GM12878 (cell line): ENCODE results near the gene MKNK1. TPM values are rescaled to one million over a fixed set of nuclear protein-coding genes. Genes with fewer than 3 reads are reported as not detected.

Experiments used
- BCL3 ChIP-seq: IDR thresholded peaks from 2 replicates; pipeline ENCODE4 v1.6.1; 2011; ENCODE audit warnings: borderline replicate concordance, low read depth, mild to moderate bottlenecking, moderate library complexity, low read length; ENCODE audit not compliant: insufficient read depth, poor library complexity, severe bottlenecking
- KLF5 ChIP-seq: fragments of 450-650 bp; IDR thresholded peaks from 2 replicates; pipeline ENCODE4 v1.6.1; 2014; ENCODE audit warnings: mild to moderate bottlenecking; ENCODE audit not compliant: partially characterized antibody
- PKNOX1 ChIP-seq: fragments of 450-650 bp; IDR thresholded peaks from 2 replicates; pipeline ENCODE4 v1.6.1; 2016; ENCODE audit warnings: mild to moderate bottlenecking
- SRF ChIP-seq, 2 experiments: IDR thresholded peaks; 2 replicates each; pipeline ENCODE4 v1.6.1; 2011; ENCODE audit warnings: low read depth in 2 of 2, low read length in 2 of 2, mild to moderate bottlenecking in 1 of 2, moderate library complexity in 1 of 2
- polyA plus RNA-seq, 11 experiments: library from polyadenylated mRNA; depleted of rRNA in 4 of 11; unstranded in 6 of 11; stranded (reverse) in 5 of 11; fragments of >200 nt; fragmentation: Nextera tagmentation in 4 of 11; fragmentation: Illumina TruSeq in 1 of 11; extraction: Ambion mirVana in 4 of 11; extraction: Trizol in 1 of 11; gene quantifications; 1 replicate in 1 of 11; 2 replicates in 10 of 11; pipeline versions ENCODE4 v1.2.1 to v1.2.3, GENCODE V29; 2011 to 2016; ENCODE audit warnings: inconsistent platforms in 2 of 11, missing spikeins in 2 of 11, low read depth in 1 of 11
- total RNA-seq, 4 experiments: library from RNA; depleted of rRNA in 3 of 4; stranded (reverse); fragments of >200 nt in 3 of 4; fragmentation: Illumina TruSeq in 1 of 4; extraction: Trizol in 1 of 4; gene quantifications; 2 replicates each; pipeline versions ENCODE4 v1.2.1 to v1.2.3, GENCODE V29; 2013 to 2021
- TF ChIP-seq, protein P1 (sequence below): fragments of 450-650 bp; IDR thresholded peaks from 2 replicates; pipeline ENCODE4 v1.6.1; 2016; ENCODE audit warnings: mild to moderate bottlenecking, moderate library complexity, borderline replicate concordance
- TF ChIP-seq, protein P2 (sequence below): IDR thresholded peaks from 2 replicates; pipeline ENCODE4 v1.6.1; 2011; ENCODE audit warnings: low read depth, low read length, improper control_type of control experiment, borderline replicate concordance
- TF ChIP-seq, protein P3 (sequence below): fragments of 450-650 bp; formaldehyde crosslinking; IDR thresholded peaks from 2 replicates; pipeline ENCODE4 v1.5.0; 2022; ENCODE audit warnings: mild to moderate bottlenecking, missing genetic modification characterization

MKNK1 gene
- total and polyA plus RNA-seq, 10 of the 15 experiments (the other 5 are each of a cell fraction or from before 2014, with no cell fraction given) = 13.7 to 29.9 (median 26.5) TPM

- TF ChIP-seq, protein P1, sequence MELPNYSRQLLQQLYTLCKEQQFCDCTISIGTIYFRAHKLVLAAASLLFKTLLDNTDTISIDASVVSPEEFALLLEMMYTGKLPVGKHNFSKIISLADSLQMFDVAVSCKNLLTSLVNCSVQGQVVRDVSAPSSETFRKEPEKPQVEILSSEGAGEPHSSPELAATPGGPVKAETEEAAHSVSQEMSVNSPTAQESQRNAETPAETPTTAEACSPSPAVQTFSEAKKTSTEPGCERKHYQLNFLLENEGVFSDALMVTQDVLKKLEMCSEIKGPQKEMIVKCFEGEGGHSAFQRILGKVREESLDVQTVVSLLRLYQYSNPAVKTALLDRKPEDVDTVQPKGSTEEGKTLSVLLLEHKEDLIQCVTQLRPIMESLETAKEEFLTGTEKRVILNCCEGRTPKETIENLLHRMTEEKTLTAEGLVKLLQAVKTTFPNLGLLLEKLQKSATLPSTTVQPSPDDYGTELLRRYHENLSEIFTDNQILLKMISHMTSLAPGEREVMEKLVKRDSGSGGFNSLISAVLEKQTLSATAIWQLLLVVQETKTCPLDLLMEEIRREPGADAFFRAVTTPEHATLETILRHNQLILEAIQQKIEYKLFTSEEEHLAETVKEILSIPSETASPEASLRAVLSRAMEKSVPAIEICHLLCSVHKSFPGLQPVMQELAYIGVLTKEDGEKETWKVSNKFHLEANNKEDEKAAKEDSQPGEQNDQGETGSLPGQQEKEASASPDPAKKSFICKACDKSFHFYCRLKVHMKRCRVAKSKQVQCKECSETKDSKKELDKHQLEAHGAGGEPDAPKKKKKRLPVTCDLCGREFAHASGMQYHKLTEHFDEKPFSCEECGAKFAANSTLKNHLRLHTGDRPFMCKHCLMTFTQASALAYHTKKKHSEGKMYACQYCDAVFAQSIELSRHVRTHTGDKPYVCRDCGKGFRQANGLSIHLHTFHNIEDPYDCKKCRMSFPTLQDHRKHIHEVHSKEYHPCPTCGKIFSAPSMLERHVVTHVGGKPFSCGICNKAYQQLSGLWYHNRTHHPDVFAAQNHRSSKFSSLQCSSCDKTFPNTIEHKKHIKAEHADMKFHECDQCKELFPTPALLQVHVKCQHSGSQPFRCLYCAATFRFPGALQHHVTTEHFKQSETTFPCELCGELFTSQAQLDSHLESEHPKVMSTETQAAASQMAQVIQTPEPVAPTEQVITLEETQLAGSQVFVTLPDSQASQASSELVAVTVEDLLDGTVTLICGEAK = no peak
- TF ChIP-seq KLF5 (no peak), PKNOX1 (no peak), SRF (IDR thresholded peaks at IDR 0.05; ENCODE audit: low read depth in 2 of 2, low read length in 2 of 2) (no peak), BCL3 (no peak)
- TF ChIP-seq, protein P2, sequence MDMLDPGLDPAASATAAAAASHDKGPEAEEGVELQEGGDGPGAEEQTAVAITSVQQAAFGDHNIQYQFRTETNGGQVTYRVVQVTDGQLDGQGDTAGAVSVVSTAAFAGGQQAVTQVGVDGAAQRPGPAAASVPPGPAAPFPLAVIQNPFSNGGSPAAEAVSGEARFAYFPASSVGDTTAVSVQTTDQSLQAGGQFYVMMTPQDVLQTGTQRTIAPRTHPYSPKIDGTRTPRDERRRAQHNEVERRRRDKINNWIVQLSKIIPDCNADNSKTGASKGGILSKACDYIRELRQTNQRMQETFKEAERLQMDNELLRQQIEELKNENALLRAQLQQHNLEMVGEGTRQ = no peak
- TF ChIP-seq, protein P3, sequence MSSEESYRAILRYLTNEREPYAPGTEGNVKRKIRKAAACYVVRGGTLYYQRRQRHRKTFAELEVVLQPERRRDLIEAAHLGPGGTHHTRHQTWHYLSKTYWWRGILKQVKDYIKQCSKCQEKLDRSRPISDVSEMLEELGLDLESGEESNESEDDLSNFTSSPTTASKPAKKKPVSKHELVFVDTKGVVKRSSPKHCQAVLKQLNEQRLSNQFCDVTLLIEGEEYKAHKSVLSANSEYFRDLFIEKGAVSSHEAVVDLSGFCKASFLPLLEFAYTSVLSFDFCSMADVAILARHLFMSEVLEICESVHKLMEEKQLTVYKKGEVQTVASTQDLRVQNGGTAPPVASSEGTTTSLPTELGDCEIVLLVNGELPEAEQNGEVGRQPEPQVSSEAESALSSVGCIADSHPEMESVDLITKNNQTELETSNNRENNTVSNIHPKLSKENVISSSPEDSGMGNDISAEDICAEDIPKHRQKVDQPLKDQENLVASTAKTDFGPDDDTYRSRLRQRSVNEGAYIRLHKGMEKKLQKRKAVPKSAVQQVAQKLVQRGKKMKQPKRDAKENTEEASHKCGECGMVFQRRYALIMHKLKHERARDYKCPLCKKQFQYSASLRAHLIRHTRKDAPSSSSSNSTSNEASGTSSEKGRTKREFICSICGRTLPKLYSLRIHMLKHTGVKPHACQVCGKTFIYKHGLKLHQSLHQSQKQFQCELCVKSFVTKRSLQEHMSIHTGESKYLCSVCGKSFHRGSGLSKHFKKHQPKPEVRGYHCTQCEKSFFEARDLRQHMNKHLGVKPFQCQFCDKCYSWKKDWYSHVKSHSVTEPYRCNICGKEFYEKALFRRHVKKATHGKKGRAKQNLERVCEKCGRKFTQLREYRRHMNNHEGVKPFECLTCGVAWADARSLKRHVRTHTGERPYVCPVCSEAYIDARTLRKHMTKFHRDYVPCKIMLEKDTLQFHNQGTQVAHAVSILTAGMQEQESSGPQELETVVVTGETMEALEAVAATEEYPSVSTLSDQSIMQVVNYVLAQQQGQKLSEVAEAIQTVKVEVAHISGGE (CRISPR knock-in tag) = no peak
- TF ChIP-seq, all 136 proteins: peak for 0
Measured at GRCh38 chr1:46601257-46602007, 2.6 kb downstream of the MKNK1 start (continued).
